Subcutaneous adipose tissue (tissue), 4 donors: ENCODE data around the gene ALDH1L1. TPM values are rescaled to one million over a fixed set of nuclear protein-coding genes. Genes with fewer than 3 reads are reported as not detected.

ENCODE experiments used
- total RNA-seq, 4 donors: library from RNA; depleted of rRNA; stranded (reverse); fragments of >200 nt; gene quantifications; one replicate each; pipeline ENCODE4 v1.1.0, GENCODE V29; 2016
- TF ChIP-seq, protein P1 (sequence below): fragments of 450-650 bp; IDR thresholded peaks from one replicate; pipeline ENCODE4 v1.5.1; 2016; ENCODE audit warnings: low read depth, mild to moderate bottlenecking, control low read depth, antibody characterized with exemption, moderate library complexity

The ALDH1L1 gene
- total RNA-seq, 4 donors from 2014 or later, result 63.4 to 281 (median 73.8) TPM

- TF ChIP-seq, protein P1, sequence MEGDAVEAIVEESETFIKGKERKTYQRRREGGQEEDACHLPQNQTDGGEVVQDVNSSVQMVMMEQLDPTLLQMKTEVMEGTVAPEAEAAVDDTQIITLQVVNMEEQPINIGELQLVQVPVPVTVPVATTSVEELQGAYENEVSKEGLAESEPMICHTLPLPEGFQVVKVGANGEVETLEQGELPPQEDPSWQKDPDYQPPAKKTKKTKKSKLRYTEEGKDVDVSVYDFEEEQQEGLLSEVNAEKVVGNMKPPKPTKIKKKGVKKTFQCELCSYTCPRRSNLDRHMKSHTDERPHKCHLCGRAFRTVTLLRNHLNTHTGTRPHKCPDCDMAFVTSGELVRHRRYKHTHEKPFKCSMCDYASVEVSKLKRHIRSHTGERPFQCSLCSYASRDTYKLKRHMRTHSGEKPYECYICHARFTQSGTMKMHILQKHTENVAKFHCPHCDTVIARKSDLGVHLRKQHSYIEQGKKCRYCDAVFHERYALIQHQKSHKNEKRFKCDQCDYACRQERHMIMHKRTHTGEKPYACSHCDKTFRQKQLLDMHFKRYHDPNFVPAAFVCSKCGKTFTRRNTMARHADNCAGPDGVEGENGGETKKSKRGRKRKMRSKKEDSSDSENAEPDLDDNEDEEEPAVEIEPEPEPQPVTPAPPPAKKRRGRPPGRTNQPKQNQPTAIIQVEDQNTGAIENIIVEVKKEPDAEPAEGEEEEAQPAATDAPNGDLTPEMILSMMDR, result no peak
Observed at GRCh38 chr3:126127904-126128303, 52.5 kb downstream of the ALDH1L1 start.

- TF ChIP-seq, protein P1, result no peak
Observed at GRCh38 chr3:126127452-126127851, 52.9 kb downstream of the ALDH1L1 start.

GRCh38 chr3:126126811-126127431 is 53.5 kb downstream of the ALDH1L1 start:
- TF ChIP-seq, protein P1, result no peak

GRCh38 chr3:126126286-126126685 is 54.1 kb downstream of the ALDH1L1 start:
- TF ChIP-seq, protein P1, result no peak

DNA sequence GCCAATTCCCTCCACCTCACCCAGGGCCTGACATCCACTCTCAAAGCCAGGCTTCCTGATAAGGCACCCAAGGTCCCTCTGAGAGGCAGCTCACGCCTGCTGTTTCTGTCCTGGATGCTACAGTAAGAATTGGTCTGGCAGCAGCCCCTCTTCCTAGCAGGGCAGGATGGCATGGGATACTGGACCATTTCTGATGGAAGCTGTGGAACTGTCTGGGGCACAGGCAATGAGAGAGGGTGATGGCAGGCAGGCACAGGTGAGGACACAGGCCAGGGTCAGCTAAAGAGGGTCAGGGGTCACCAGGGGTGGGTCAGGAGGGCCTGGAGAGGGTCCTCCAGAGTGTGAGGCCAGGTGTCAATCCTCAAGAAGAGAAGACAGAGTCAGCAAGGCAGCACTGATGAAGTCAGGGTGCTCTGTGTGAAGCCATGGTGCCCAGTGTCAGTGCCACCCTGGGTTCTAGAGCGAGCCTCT is 54.6 kb downstream of the ALDH1L1 start:
- TF ChIP-seq, protein P1, result no peak

DNA sequence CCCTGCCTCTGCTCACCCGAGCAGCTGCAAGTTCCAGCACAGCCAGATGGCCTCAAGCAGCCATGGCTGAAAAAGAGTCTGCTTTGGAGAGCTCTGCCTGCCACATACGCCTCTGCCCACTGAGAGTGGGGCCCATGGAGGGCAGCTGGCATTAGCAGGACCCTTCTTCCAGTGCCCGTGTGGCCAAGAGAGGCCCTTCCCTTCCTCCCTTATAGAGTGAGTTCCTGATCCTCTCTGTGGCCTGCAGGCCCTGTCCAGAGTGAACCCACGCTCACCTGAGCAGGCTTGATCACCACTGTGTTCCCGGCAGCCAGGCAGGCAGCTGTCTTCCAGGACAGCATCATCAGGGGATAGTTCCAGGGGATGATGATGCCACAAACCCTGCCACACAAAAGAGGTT is 55.0 kb downstream of the ALDH1L1 start:
- TF ChIP-seq, protein P1, result no peak

DNA sequence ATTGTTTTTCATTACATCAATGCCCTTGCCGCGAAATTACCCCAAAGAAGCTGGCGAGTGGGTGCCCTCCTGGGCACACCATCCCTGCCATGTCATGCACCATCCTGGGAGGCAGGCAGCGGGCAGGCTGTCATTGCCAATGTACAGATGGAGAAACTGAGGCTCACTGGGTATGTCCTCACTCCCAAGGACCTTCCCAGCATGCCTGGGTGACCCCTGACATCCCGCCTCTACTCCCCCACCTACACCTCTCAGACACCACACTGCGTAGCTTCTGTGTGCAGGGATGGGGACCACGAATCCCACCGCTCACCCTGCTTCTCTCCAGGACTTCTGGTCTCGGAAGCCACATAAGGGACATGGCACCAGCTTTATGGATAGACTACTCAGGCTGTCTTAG is 55.5 kb downstream of the ALDH1L1 start:
- TF ChIP-seq, protein P1, result no peak
